ENCODE measurements around the gene JUNB.
A peak's percentile ranks its signal among the peaks of the same experiment; 100 is the strongest.

JUNB gene

DNA sequence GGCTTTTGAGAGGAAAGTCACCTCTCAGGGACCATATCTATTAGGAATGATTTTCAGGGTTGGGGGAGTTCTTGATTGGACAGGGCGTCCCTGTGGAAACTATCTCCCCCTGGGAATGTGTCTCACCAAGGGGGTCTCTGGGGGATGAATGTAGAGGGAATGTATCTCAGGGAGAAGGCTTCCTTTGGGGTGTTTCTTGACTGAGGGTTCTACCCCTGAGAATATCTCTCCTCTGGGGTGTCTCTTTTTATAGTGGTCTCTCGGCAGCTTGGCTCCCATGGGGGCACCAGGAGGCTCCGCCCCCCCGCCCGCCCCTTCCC lies 42.1 kb downstream of the JUNB start:
- peak overlapping the region; percentile 48 to 67 for H3K4me3 Mint-ChIP-seq
- H3K9me3 Mint-ChIP-seq, result peaks cover 0 to 2% of the 10 kb centered on the region in 2 donors
- peaks cover 75 to 95% of the 10 kb centered on the region in 2 donors for H3K27me3 Mint-ChIP-seq
- H3K4me1 Mint-ChIP-seq, result peaks cover 26 to 57% of the 10 kb centered on the region in 2 donors
- peaks cover 0 to 3% of the 10 kb centered on the region in 2 donors for H3K36me3 Mint-ChIP-seq
- DNase-seq, result no peak
- no peak for ATAC-seq (replicated peaks)
- H3K27ac Mint-ChIP-seq, result no peak overlapping the region

DNA sequence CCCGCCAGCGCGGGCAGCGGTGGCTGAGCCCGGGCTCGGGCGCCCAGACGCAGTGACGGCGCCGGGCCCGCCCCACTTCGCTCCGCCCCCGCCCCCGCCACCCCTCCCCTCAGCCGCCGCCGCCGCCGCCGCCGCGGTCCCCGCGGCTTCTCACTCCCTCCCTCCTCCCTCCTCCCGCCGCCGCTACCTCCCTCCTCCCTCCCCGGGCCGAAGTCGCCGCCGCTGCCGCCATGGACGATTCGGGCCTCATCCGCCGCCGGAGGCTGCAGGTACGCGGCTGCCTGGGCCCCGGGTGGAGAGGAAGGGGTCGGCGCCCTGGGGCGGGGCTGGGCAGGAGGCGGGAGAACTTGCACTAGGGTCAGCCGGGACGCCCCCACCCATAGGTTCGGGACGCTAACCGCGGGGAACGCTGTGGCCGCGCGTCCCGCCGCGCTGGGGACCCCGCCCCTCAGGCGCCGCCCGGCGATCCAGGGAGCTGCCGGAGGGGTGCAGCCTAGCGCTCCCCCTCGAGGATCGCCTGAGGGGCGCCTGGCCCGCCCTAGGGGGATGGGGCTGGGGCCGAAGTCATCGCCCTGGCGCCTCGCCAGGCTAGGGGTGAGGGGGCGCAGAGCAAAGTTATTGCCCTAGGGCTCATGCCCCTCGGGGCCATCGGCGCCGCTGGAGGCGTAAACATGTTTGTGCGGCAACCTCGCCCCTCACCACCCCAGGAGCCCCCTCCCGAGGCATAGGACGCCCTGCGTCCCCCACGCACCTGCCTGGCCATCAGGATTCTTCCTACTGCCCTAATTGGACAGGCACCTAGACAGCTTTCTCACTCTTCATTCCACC lies 42.7 kb downstream of the JUNB start:
- peak overlapping the region; percentile 87 for H3K27ac Mint-ChIP-seq
- peaks cover 26 to 59% of the 10 kb centered on the region in 2 donors for H3K4me1 Mint-ChIP-seq
- H3K36me3 Mint-ChIP-seq, result peaks cover 0 to 3% of the 10 kb centered on the region in 2 donors
- DNase-seq (no peak), ATAC-seq (replicated peaks) (no peak)
- peak overlapping the region; percentile 62 to 73 for H3K4me3 Mint-ChIP-seq
- H3K9me3 Mint-ChIP-seq, result peaks cover 0 to 2% of the 10 kb centered on the region in 2 donors
- H3K27me3 Mint-ChIP-seq, result peaks cover 76 to 95% of the 10 kb centered on the region in 2 donors

DNA sequence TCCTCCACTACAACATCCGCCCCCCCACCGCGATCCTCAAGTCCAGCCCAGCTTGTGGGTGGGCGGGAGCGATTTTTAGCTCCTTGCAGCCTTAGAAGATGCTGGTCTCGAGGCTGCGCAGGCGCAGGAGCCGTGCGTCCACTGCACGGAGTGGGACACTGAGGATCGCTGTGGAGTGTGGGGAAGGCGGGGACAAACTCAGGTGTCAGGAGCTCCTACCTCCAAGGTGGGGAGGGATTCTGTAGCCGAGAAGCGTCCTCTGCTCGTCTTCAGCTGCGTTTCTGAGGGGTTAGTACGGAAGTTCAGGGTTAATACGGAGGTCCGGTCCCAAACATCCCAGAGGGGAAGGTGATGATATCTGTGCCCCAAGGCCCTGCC lies 43.3 kb downstream of the JUNB start, which contains the start of gene RTBDN:
Gene RTBDN (minus strand): TSS at position 14 of the 378 bp plus-strand sequence. CDS start 4,600 bp downstream, outside the sequence.
- H3K9me3 Mint-ChIP-seq, result peaks cover 0 to 2% of the 10 kb centered on the region in 2 donors
- DNase-seq, result no peak

DNA sequence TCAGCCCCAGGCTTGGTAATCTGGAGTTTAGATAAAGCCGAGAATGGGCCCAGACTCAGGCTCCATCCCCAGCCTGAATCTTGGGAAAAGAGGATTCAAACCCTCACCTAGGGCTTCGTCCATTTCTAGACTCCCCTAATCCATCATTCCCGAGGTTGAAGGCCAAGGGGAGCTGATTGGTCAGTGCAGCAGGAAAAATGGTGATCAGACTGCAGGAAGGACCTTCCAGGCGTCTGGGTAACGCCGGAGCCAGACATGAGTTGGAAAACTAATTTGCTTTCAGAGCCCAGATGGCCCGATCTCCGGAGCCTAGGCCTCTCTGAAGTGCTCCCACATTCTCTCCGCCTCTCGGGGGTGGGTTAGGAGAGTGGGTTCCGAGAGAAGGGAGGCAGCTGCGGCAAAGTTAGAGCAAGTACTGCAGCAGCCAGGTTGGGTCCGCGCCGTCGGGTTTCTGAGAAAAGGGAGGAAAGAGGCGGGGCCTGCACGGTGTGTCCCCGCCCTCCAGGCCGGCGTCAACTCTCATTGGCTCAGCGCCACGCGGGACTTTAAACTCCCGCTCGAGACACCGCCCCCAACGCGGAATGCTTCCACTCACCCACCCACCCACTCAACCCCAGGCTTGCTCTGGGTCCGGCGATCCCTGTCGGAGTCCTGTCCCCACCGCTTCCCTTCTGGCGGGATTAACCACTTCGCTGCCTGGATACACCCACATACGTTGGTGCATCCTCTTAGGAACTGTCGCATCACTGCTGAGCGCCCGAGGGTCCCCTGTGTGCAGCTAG lies 43.9 kb downstream of the JUNB start:
- H3K4me1 Mint-ChIP-seq, result peaks cover 33 to 66% of the 10 kb centered on the region in 2 donors
- ATAC-seq (replicated peaks) (no peak), DNase-seq (no peak)
- no peak overlapping the region for H3K4me3 Mint-ChIP-seq
- H3K27ac Mint-ChIP-seq, result no peak overlapping the region
- H3K9me3 Mint-ChIP-seq, result peaks cover 0 to 2% of the 10 kb centered on the region in 2 donors
- peaks cover 0 to 3% of the 10 kb centered on the region in 2 donors for H3K36me3 Mint-ChIP-seq
- peaks cover 76 to 95% of the 10 kb centered on the region in 2 donors for H3K27me3 Mint-ChIP-seq

More for the DNA sequence above, 43.3 kb downstream of the JUNB start, which contains the start of gene RTBDN:
- peaks cover 32 to 65% of the 10 kb centered on the region in 2 donors for H3K4me1 Mint-ChIP-seq
- peaks cover 0 to 3% of the 10 kb centered on the region in 2 donors for H3K36me3 Mint-ChIP-seq
- peak within 1 kb of the TSS; percentile 67 to 73 for H3K4me3 Mint-ChIP-seq
- ATAC-seq (replicated peaks), result no peak
- peak within 1 kb of the TSS; percentile 87 for H3K27ac Mint-ChIP-seq
- peaks cover 78 to 95% of the 10 kb centered on the region in 2 donors for H3K27me3 Mint-ChIP-seq

DNA sequence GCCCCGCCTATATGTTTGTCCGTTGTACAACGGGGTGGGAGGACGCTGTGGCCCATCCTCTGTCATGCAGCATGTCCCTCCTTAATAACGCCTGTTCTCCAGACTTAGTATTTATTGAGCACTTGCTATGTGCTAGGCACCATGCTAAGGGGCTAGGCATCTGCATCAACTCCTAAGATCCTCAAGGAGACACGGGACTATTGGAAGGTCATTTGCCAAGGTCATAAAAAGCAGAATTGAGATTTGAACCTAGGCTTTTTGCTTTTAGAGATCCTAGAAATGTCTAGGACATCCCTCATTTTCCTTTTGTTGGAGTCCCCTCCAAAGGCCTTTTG lies 45.2 kb downstream of the JUNB start:
- Mint-ChIP-seq H3K4me1 (peaks cover 39 to 79% of the 10 kb centered on the region in 2 donors), H3K9me3 (peaks cover 0 to 2% of the 10 kb centered on the region in 2 donors), H3K27me3 (peaks cover 77 to 95% of the 10 kb centered on the region in 2 donors), H3K36me3 (peaks cover 0 to 3% of the 10 kb centered on the region in 2 donors), H3K27ac (no peak overlapping the region), H3K4me3 (no peak overlapping the region)
- DNase-seq (no peak), ATAC-seq (replicated peaks) (no peak)

DNA sequence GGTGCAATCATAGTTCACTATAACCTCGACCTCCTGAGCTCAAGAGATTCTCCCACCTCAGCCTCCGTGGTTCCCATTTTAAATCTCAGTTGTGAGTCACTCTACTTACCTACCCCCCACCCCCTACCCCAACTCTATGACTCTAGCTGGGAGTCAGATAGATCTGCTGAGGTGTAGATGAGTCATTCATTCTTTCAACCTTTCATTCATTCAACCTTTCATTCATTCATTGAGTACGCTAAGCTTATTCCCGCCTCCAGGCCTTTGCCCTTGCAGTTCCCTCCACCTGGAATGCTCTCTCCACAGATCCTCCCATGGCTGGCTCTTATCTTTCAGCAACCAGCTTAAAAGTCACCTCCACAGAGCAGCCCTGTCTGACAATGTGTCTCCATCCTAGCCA lies 45.9 kb downstream of the JUNB start:
- no peaks in the 10 kb centered on the region for H3K9me3 Mint-ChIP-seq
- peaks cover 39 to 75% of the 10 kb centered on the region in 2 donors for H3K4me1 Mint-ChIP-seq
- no peak overlapping the region for H3K4me3 Mint-ChIP-seq
- ATAC-seq (replicated peaks) (no peak), DNase-seq (no peak)
- H3K27me3 Mint-ChIP-seq, result peaks cover 77 to 95% of the 10 kb centered on the region in 2 donors
- no peak overlapping the region for H3K27ac Mint-ChIP-seq
- H3K36me3 Mint-ChIP-seq, result peaks cover 0 to 3% of the 10 kb centered on the region in 2 donors

DNA sequence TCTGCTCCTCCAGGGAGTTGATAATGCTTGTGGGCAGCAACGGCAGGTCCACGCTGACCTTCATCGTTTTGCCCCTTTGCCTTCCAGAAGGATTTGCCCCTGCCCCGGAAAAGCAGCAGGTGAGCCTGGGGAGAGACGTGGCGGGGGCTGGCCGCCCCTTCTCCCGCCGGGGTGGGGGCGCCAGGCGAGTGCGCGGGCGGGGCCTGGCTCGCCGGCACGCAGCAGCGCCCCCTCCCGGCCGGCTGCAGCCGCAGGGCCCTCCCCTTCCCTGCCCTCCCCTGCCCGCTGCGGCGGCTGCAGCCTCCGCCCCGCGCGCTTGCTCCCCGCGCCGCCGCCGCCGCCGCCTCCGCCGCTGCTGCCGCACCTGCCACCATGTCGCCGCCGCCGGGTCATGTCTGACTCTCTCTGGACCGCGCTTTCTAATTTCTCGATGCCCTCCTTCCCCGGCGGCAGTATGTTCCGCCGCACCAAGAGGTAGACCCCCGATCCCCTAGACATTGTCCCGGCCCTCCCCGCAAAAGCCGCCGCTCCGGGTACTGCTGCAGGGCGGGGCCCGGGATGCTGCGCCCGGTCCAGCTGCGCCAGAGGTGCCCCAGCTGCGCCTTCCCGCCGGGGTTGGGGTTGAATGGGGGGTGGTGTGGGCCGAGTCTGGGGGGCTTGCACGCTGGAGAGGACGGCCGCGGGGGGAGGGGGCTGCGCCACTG lies 47.0 kb downstream of the JUNB start, which contains the start of gene MAST1:
Gene MAST1 (plus strand): TSS at position 334 of the 704 bp plus-strand sequence. CDS start 58 bp downstream, at position 392.
- H3K4me1 Mint-ChIP-seq, result peaks cover 34 to 64% of the 10 kb centered on the region in 2 donors
- H3K27ac Mint-ChIP-seq, result peak within 1 kb of the TSS; percentile 39
- H3K4me3 Mint-ChIP-seq, result peak within 1 kb of the TSS; percentile 65 to 83
- H3K27me3 Mint-ChIP-seq, result peaks cover 74 to 91% of the 10 kb centered on the region in 2 donors
- ATAC-seq (replicated peaks) (peak; percentile 65 to 71), DNase-seq (no peak)
- no peaks in the 10 kb centered on the region for H3K9me3 Mint-ChIP-seq
- peaks cover 0 to 3% of the 10 kb centered on the region in 2 donors for H3K36me3 Mint-ChIP-seq

DNA sequence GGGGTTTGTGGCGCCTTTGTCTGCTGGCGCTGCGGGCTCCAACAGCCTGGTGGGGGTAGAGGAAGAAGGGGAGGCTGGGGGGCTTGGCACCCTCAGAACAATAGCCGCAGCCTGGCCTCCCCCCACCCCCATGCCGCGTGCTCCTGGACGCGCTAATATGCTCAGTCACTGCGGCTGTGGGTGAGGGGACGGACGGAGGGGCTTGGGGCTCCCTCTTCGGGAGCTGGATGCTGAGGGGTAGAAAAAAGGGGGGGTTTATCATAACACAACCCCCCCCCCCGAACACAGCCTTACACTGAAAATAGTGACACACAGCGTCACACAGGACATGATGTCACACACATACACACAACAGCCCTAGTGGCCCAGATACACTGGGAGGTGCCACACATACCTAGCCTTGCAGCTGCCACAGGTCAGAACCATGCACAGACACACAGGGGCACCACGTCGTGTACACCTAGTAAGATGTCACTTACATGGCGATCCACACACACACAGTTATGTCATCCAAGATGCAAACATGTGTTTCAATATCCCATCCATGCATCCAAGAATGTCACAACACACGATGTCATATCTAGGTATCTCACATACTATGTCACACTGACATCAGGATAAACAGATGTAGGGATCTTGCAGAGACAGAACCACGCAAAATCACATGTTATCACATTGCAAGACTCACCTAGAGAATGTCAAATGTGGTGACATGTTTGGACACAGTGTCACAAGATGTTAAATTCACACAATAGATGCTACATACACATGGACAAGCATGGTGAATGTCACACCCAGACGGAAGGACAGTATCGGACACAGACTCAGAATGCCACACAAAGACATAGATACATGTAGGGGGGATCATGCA lies 47.8 kb downstream of the JUNB start:
- Mint-ChIP-seq H3K4me1 (peaks cover 33 to 62% of the 10 kb centered on the region in 2 donors), H3K4me3 (peak overlapping the region; percentile 65 to 83), H3K27ac (peak overlapping the region; percentile 39), H3K36me3 (peaks cover 0 to 3% of the 10 kb centered on the region in 2 donors), H3K9me3 (no peaks in the 10 kb centered on the region), H3K27me3 (peaks cover 78 to 92% of the 10 kb centered on the region in 2 donors)
- no peak for DNase-seq
- ATAC-seq (replicated peaks), result peak in 1 of 2 donors; percentile 29

DNA sequence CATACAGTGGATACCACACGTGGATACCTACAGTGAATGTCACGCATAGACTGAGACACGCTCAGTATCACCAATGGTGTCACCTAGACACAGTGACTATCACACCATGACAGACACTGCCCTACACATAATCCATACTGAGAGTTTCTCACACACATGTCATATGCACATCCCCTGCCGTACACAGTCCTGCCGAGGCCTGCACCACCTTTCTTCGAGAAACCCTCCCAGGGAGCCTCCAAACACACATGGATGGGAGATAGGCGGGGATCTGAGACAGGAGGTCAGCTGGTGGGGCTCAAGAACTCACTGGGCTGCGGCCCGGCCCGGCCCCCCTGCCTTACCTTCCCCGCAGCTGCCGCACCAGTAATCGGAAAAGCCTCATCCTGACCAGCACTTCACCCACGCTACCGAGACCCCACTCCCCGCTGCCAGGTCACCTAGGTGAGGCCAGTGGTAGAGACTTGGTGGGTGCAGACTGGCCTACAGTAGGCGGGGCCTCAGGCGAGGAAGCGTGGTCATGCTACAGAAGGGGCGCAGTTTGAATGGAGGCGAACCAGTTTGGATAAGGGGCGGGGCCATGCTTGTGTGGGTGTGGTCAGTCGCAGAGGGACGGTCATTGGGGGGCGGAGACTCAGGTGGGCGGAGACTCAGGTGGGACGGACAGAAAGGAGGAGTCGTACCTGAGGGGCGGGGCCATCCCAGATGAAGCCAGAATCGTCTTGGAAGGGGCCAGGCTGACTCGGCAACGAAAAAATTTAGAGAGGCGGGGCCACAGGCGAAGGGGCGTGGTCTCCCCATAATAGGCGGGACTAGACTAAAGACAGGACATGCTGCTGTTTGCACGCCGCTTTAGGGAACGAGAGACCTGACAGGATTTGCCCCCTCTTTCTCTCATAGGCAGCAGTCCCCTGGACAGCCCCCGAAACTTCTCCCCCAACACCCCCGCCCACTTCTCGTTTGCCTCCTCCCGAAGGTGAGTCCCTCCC lies 49.1 kb downstream of the JUNB start:
- peaks cover 31 to 51% of the 10 kb centered on the region in 2 donors for H3K4me1 Mint-ChIP-seq
- no peaks in the 10 kb centered on the region for H3K36me3 Mint-ChIP-seq
- peak; percentile 22 to 31 for ATAC-seq (replicated peaks)
- peak; percentile 38 for DNase-seq
- peak overlapping the region; percentile 11 to 21 for H3K4me3 Mint-ChIP-seq
- no peaks in the 10 kb centered on the region for H3K9me3 Mint-ChIP-seq
- H3K27ac Mint-ChIP-seq, result peak overlapping the region; percentile 60
- peaks cover 74 to 86% of the 10 kb centered on the region in 2 donors for H3K27me3 Mint-ChIP-seq

DNA sequence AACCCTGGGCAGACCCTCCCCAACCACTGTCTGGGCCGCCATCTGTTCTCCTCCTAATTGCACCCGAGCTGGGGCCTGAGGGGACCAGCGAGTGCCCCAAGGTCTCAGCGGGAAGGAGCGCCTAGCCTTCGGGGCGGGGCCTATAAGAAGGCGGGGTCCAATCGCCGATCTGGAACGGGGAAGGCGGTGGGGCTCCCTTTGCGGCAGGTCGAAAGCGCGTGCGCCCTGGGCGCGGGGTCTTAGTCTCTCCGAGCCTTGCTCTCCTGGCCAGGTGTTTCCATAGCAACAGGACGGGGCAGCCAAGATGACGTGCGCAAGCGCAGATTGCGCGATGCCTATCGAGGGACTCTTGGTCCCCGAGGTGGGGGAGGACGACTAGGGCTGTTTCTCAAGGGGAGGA lies 49.8 kb downstream of the JUNB start:
- no peaks in the 10 kb centered on the region for H3K36me3 Mint-ChIP-seq
- H3K9me3 Mint-ChIP-seq, result no peaks in the 10 kb centered on the region
- ATAC-seq (replicated peaks) (peak in 1 of 2 donors; percentile 18), DNase-seq (no peak)
- peaks cover 75 to 80% of the 10 kb centered on the region in 2 donors for H3K27me3 Mint-ChIP-seq
- H3K27ac Mint-ChIP-seq, result no peak overlapping the region
- peak overlapping the region; percentile 11 to 21 for H3K4me3 Mint-ChIP-seq
- H3K4me1 Mint-ChIP-seq, result peaks cover 31 to 49% of the 10 kb centered on the region in 2 donors

DNA sequence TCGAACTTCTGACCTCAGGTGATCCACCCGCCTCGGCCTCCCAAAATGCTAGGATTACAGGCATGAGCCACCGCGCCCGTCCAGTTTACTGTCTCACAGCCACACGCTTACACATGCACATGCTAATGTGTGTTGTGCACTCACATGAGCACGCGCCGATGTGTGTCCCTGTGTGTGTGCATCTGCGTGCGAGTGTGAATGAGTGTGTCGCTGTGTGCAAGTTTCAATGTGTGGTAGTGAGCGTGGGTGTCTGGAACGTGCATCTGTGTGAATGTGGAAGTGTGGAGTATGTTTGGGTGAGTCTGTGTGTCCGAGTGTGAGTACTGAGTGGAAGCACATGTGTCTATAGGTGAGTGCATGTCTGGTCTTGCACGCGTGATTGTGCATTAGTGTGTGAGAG lies 51.2 kb downstream of the JUNB start:
- Mint-ChIP-seq H3K27ac (no peak overlapping the region), H3K4me3 (no peak overlapping the region), H3K4me1 (peaks cover 27 to 42% of the 10 kb centered on the region in 2 donors), H3K36me3 (no peaks in the 10 kb centered on the region), H3K9me3 (no peaks in the 10 kb centered on the region), H3K27me3 (peaks cover 65 to 80% of the 10 kb centered on the region in 2 donors)
- no peak for ATAC-seq (replicated peaks)
- no peak for DNase-seq

All from stimulated activated naive B cell treated with anti-CD40 and anti-IgM and Interleukin-4, amounts not matched to agents 10 μg/mL and 1 μg/mL and 100 μg/mL, for 72 hours (primary cell).